Measurements from ENCODE around the gene NBPF3. TPM values are rescaled to one million over a fixed set of nuclear protein-coding genes. Genes with fewer than 3 reads are reported as not detected.
"Not testable (repeated sequence)": the region's sequence is repeated elsewhere in the genome, so short reads cannot be mapped to it uniquely, and the experiment has no call there.

The NBPF3 gene
- total RNA-seq, 2 donors from 2014 or later: 9.6 to 29.3 TPM

GRCh38 chr1:21437341-21437640, 2.6 kb upstream of the NBPF3 start:
- DNase-seq: no peak
- Histone ChIP-seq H3K9me3 (no peaks in the 10 kb centered on the region), H3K4me3 (no peak overlapping the region), H3K27me3 (no peaks in the 10 kb centered on the region), H3K27ac (no peak overlapping the region), H3K4me1 (peaks cover 23% of the 10 kb centered on the region), H3K36me3 (replicated peaks in 1 of 2; ENCODE audit: insufficient read depth in 1 of 2, low read depth in 2 of 2) (no peaks in the 10 kb centered on the region)
- 69 to 70% methylated on average over 15 of the region's 15 CpGs for WGBS, 2 donors
- intact Hi-C loops (cut with DNase I): no loop called here
- no peak for TF ChIP-seq POLR2A (IDR thresholded peaks at IDR 0.05)
- TF ChIP-seq CTCF (IDR thresholded peaks at IDR 0.05): no peak
- ATAC-seq: no peak

- H3K4me3 ChIP-seq; H3K9me3 ChIP-seq; H3K27ac ChIP-seq; H3K36me3 ChIP-seq (replicated peaks in 1 of 2; ENCODE audit: insufficient read depth in 1 of 2, low read depth in 2 of 2); ATAC-seq; intact Hi-C loops (cut with DNase I); DNase-seq; H3K27me3 ChIP-seq: not testable (repeated sequence)
- H3K4me1 ChIP-seq: peaks cover 23% of the 10 kb centered on the region
- 80 to 83% methylated on average over 10 to 12 of the region's 12 CpGs for WGBS, 2 donors
These were observed 1.2 kb upstream of the NBPF3 start for GRCh38 chr1:21438646-21439312.

- peak overlapping the region in 2 of 4 donors; percentile 53 to 67 for H3K27ac ChIP-seq
- peaks cover 23% of the 10 kb centered on the region for H3K4me1 ChIP-seq
- ATAC-seq (no peak), DNase-seq (no peak)
- no peaks in the 10 kb centered on the region for H3K27me3 ChIP-seq
- intact Hi-C loops (cut with DNase I): no loop called here
- H3K36me3 ChIP-seq (replicated peaks in 1 of 2; ENCODE audit: insufficient read depth in 1 of 2, low read depth in 2 of 2): no peaks in the 10 kb centered on the region
- H3K9me3 ChIP-seq: no peaks in the 10 kb centered on the region
- WGBS, 2 donors: 25 to 26% methylated on average over 7 of the region's 7 CpGs
- H3K4me3 ChIP-seq: peak overlapping the region; percentile 73
- TF ChIP-seq POLR2A (IDR thresholded peaks at IDR 0.05) (no peak), CTCF (IDR thresholded peaks at IDR 0.05) (no peak)
These were observed 604 bp upstream of the NBPF3 start for GRCh38 chr1:21439345-21439720.

GRCh38 chr1:21440630-21441125, 741 bp downstream of the NBPF3 start:
- intact Hi-C loops (cut with DNase I); DNase-seq; H3K36me3 ChIP-seq (replicated peaks in 1 of 2; ENCODE audit: insufficient read depth in 1 of 2, low read depth in 2 of 2); ATAC-seq; H3K9me3 ChIP-seq; H3K27me3 ChIP-seq: not testable (repeated sequence)
- Histone ChIP-seq H3K4me1 (peaks cover 23% of the 10 kb centered on the region), H3K27ac (peak overlapping the region in 2 of 4 donors; percentile 40 to 53), H3K4me3 (peak overlapping the region; percentile 73)
- 7 to 18% methylated on average over 11 to 21 of the region's 21 CpGs for WGBS, 2 donors

GRCh38 chr1:21446647-21447046, 6.7 kb downstream of the NBPF3 start:
- DNase-seq; H3K4me3 ChIP-seq; H3K4me1 ChIP-seq; H3K27me3 ChIP-seq; H3K27ac ChIP-seq; intact Hi-C loops (cut with DNase I); H3K36me3 ChIP-seq (replicated peaks in 1 of 2; ENCODE audit: insufficient read depth in 1 of 2, low read depth in 2 of 2); ATAC-seq; H3K9me3 ChIP-seq: not testable (repeated sequence)
- WGBS, 2 donors: 81 to 90% methylated on average over 2 of the region's 2 CpGs

- ATAC-seq (no peak), DNase-seq (no peak)
- Histone ChIP-seq H3K4me1 (no peaks in the 10 kb centered on the region), H3K27ac (no peak overlapping the region), H3K36me3 (replicated peaks in 1 of 2; ENCODE audit: insufficient read depth in 1 of 2, low read depth in 2 of 2) (no peaks in the 10 kb centered on the region), H3K27me3 (no peaks in the 10 kb centered on the region), H3K4me3 (no peak overlapping the region), H3K9me3 (no peaks in the 10 kb centered on the region)
- WGBS, 2 donors: 96 to 97% methylated on average over 5 of the region's 5 CpGs
- TF ChIP-seq POLR2A (IDR thresholded peaks at IDR 0.05) (no peak), CTCF (IDR thresholded peaks at IDR 0.05) (no peak)
- intact Hi-C loops (cut with DNase I): no loop called here
These were observed 7.4 kb downstream of the NBPF3 start for GRCh38 chr1:21447311-21447710.
